Dermis blood vessel endothelial cell (primary cell): ENCODE measurements around the gene C6orf47. TPM values are rescaled to one million over a fixed set of nuclear protein-coding genes. Genes with fewer than 3 reads are reported as not detected.

Source experiments
- DNase-seq: peaks from one replicate; pipeline ENCODE4 v3.0.0; 2010
- total RNA-seq: library from RNA; depleted of rRNA; stranded (reverse); fragments of >200 nt; gene quantifications from 2 replicates; pipeline ENCODE4 v1.2.3, GENCODE V29; 2014

C6orf47 gene
- total RNA-seq, 1 donor from 2014 or later, result 28.6 TPM

DNA sequence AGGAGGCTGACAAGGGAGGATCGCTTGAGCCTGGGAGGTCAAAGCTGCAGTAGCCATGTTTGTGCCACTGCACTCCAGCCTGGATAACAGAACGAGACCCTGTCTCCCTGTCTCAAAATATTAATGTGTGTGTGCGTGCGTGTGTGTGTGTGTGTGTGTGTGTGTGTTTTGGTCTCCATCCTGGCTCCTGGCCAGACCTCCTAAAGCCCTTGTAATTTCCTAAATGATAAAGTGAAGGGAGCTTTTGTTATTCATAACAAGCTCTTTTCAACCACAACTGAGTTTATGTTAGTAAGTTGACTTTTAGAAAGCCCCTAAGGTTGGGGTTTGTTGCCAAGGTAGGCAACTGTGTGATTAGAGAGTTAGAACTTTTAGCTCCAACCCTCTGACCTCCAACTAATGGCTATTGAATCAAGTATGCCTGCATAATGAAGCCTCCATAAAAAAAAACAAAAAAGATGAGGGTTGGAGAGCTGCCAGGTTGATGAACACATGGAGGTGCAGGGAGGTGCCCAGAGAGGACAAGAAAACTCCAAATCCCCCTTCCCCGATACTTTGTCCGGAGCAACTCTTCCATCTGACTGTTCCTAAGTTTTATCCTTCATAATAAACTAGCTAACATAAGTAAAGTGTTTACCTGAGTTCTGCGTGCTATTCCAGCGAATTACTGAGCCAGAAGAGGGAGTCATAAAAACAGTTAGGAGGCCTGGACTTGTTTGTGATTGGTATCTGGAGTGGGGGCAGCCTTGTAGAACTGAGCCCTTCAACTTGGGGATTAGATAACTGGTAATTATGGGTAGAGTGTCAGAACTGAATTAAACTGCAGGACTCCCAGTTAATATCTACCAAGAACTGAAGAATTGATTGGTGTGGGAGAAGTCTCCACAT lies 50.8 kb downstream of the C6orf47 start:
- DNase-seq, result no peak

Other genes starting within 250 kb of the C6orf47 start
- 14.5 and 29.3 TPM in 2 replicates for gene MICB, start 162.6 kb downstream of the C6orf47 start, total RNA-seq
- gene MCCD1, start 131.8 kb downstream of the C6orf47 start, total RNA-seq, result not detected in 2 replicates
- gene DDX39B, start 118.8 kb downstream of the C6orf47 start, total RNA-seq, result 308 and 381 TPM in 2 replicates
- gene ATP6V1G2, start 114.2 kb downstream of the C6orf47 start, total RNA-seq, result 0.19 and 0.51 TPM in 2 replicates
- 21.0 and 30.8 TPM in 2 replicates for gene NFKBIL1, start 113.2 kb downstream of the C6orf47 start, total RNA-seq
- gene LTA, start 88.5 kb downstream of the C6orf47 start, total RNA-seq, result not detected in 2 replicates
- gene TNF, start 85.2 kb downstream of the C6orf47 start, total RNA-seq, result 0.17 TPM in 1 of 2 replicates, not detected in the other
- 3.4 and 30.5 TPM in 2 replicates for gene LTB, start 78.4 kb downstream of the C6orf47 start, total RNA-seq
- gene LST1, start 74.5 kb downstream of the C6orf47 start, total RNA-seq, result 0.37 TPM in 1 of 2 replicates, not detected in the other
- gene NCR3, start 67.8 kb downstream of the C6orf47 start, total RNA-seq, result not detected in 2 replicates
- gene AIF1, start 45.5 kb downstream of the C6orf47 start, total RNA-seq, result not detected in 2 replicates
- gene PRRC2A, start 40.1 kb downstream of the C6orf47 start, total RNA-seq, result 32.2 and 70.8 TPM in 2 replicates
- gene BAG6, start 8.1 kb downstream of the C6orf47 start, total RNA-seq, result 133 and 309 TPM in 2 replicates
- gene APOM, start 4.9 kb downstream of the C6orf47 start, total RNA-seq, result 0.34 and 0.37 TPM in 2 replicates
- 11.9 and 12.9 TPM in 2 replicates for gene GPANK1, start 4.2 kb upstream of the C6orf47 start, total RNA-seq
- 111 and 116 TPM in 2 replicates for gene CSNK2B, start 5.3 kb upstream of the C6orf47 start, total RNA-seq
- 1.8 and 3.2 TPM in 2 replicates for gene LY6G5B, start 9.2 kb upstream of the C6orf47 start, total RNA-seq
- gene LY6G5C, start 20.3 kb upstream of the C6orf47 start, total RNA-seq, result 3.6 and 4.5 TPM in 2 replicates
- 60.7 and 66.9 TPM in 2 replicates for gene ABHD16A, start 42.5 kb upstream of the C6orf47 start, total RNA-seq
- not detected in 2 replicates for gene LY6G6F, start 46.1 kb upstream of the C6orf47 start, total RNA-seq
- not detected in 2 replicates for gene LY6G6D, start 54.6 kb upstream of the C6orf47 start, total RNA-seq
- gene LY6G6C, start 61.0 kb upstream of the C6orf47 start, total RNA-seq, result not detected in 2 replicates
- not detected in 2 replicates for gene MPIG6B, start 62.6 kb upstream of the C6orf47 start, total RNA-seq
- 126 and 150 TPM in 2 replicates for gene DDAH2, start 68.5 kb upstream of the C6orf47 start, total RNA-seq
- gene CLIC1, start 75.8 kb upstream of the C6orf47 start, total RNA-seq, result 543 and 615 TPM in 2 replicates
- gene MSH5, start 79.2 kb upstream of the C6orf47 start, total RNA-seq, result 7.1 and 8.5 TPM in 2 replicates
- 1.4 and 2.4 TPM in 2 replicates for gene SAPCD1, start 101.9 kb upstream of the C6orf47 start, total RNA-seq
- gene VWA7, start 116.5 kb upstream of the C6orf47 start, total RNA-seq, result 0.05 and 0.34 TPM in 2 replicates
- 39.7 and 116 TPM in 2 replicates for gene VARS1, start 135.0 kb upstream of the C6orf47 start, total RNA-seq
- 32.0 and 36.9 TPM in 2 replicates for gene LSM2, start 146.2 kb upstream of the C6orf47 start, total RNA-seq
- 0.51 and 0.85 TPM in 2 replicates for gene HSPA1L, start 154.5 kb upstream of the C6orf47 start, total RNA-seq
- gene HSPA1A, start 154.8 kb upstream of the C6orf47 start, total RNA-seq, result 139 and 155 TPM in 2 replicates
- 68.8 and 71.5 TPM in 2 replicates for gene HSPA1B, start 167.0 kb upstream of the C6orf47 start, total RNA-seq
- gene NEU1, start 202.0 kb upstream of the C6orf47 start, total RNA-seq, result 66.8 and 78.1 TPM in 2 replicates
- 0.05 and 0.17 TPM in 2 replicates for gene SLC44A4, start 218.2 kb upstream of the C6orf47 start, total RNA-seq
- gene EHMT2, start 236.9 kb upstream of the C6orf47 start, total RNA-seq, result 45.9 and 58.9 TPM in 2 replicates
- gene ZBTB12, start 241.3 kb upstream of the C6orf47 start, total RNA-seq, result 3.6 and 4.9 TPM in 2 replicates